ENCODE measurements around the gene WDR75.

Gene WDR75

DNA sequence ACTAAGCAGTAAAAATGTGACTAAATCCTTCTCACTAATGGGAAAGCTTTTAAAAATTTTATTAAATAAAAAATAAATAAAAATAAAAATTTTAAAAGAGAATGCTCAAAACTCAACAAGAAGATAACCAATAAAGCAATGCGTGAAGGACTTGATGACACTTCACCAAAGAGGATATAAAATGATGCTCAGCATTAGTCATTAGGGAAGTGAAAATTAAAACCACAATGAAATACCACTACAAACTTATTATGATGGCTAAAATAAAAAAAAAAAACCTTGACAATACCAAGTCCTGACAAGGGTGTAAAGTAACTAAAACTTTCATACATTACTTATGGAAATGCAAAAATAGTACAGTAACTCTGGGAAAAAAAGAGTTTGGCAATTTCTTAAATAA lies 3.3 kb upstream of the WDR75 start:
- Histone ChIP-seq H3K4me2 (peak overlapping the region in 3 of 11 experiments; percentile 9 to 46 (median 23); a peak in 3 of 22 replicates), H3K9ac (no peak overlapping the region), H3K36me3 (peaks cover 0 to 3% (median 0%) of the 10 kb centered on the region in 11 experiments; a peak in 2 of 22 replicates), H3K4me1 (peaks cover 14 to 35% (median 19%) of the 10 kb centered on the region in 10 experiments), H3K4me3 (no peak overlapping the region), H3K9me3 (replicated peaks in 1 of 11) (peaks cover 0 to 3% (median 0%) of the 10 kb centered on the region in 11 experiments; a peak in 4 of 22 replicates), H4K20me1 (peaks cover 0 to 6% (median 0%) of the 10 kb centered on the region in 11 experiments; a peak in 4 of 22 replicates), H3K27me3 (no peaks in the 10 kb centered on the region), H3K27ac (no peak overlapping the region)
- no peak for TF ChIP-seq Cebpa-rat (IDR thresholded peaks at IDR 0.05)

DNA sequence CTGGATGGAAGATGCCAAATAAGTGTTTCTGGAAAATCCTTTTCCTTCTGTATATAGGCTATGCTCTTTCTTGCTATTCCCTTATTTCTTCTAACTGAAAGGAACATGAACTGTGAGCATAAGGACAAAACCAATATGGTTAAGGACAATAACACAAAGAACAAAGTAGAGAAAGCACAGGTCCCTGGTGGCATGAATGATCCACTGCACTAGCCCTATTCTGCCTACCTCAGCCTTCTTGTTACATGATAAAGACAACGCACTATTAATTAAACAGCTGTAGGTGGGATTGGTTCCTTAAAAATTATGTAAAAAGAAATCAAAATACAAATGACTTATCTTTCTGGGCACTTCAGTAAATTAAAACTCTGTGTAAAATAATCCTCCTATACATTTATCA lies 1.9 kb upstream of the WDR75 start:
- H4K20me1 ChIP-seq, result peaks cover 0 to 20% (median 9%) of the 10 kb centered on the region in 11 experiments; a peak in 14 of 22 replicates
- no peak overlapping the region for H3K27ac ChIP-seq
- H3K9me3 ChIP-seq (replicated peaks in 1 of 11), result peaks cover 0 to 3% (median 0%) of the 10 kb centered on the region in 11 experiments; a peak in 4 of 22 replicates
- H3K4me3 ChIP-seq, result no peak overlapping the region
- no peak overlapping the region; a peak in 1 of 22 replicates for H3K9ac ChIP-seq
- no peak overlapping the region for H3K4me2 ChIP-seq
- no peak for TF ChIP-seq Cebpa-rat (IDR thresholded peaks at IDR 0.05)
- peaks cover 0 to 17% (median 7%) of the 10 kb centered on the region in 11 experiments; a peak in 10 of 22 replicates for H3K36me3 ChIP-seq
- H3K27me3 ChIP-seq, result no peaks in the 10 kb centered on the region
- peaks cover 26 to 49% (median 33%) of the 10 kb centered on the region in 10 experiments for H3K4me1 ChIP-seq

DNA sequence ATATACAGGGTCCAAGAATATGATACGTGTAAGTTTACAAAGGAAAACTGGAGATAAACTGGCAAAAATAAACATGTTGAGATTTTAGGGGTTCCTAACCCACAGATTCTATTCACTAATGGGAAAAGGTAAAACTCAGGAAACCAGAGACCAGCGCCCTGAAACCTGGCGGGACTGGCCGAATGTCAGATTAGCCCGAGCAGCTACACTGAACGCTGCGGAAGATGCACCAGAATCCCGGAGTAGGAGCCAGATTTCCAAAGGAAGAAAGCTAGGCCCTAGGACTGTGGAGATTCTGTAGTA lies 679 bp upstream of the WDR75 start:
- Histone ChIP-seq H3K27me3 (no peaks in the 10 kb centered on the region), H3K4me2 (peak overlapping the region; percentile 65 to 84 (median 74)), H3K9me3 (replicated peaks in 1 of 11) (no peaks in the 10 kb centered on the region; a peak in 3 of 22 replicates), H3K4me3 (peak overlapping the region; percentile 82 to 98 (median 89)), H3K9ac (peak overlapping the region; percentile 86 to 96 (median 93)), H4K20me1 (peaks cover 0 to 33% (median 21%) of the 10 kb centered on the region in 11 experiments; a peak in 16 of 22 replicates), H3K27ac (peak overlapping the region; percentile 72 to 96 (median 90)), H3K36me3 (peaks cover 0 to 30% (median 19%) of the 10 kb centered on the region in 11 experiments; a peak in 18 of 22 replicates), H3K4me1 (peaks cover 26 to 56% (median 35%) of the 10 kb centered on the region in 10 experiments)
- TF ChIP-seq Cebpa-rat (IDR thresholded peaks at IDR 0.05), result no peak

DNA sequence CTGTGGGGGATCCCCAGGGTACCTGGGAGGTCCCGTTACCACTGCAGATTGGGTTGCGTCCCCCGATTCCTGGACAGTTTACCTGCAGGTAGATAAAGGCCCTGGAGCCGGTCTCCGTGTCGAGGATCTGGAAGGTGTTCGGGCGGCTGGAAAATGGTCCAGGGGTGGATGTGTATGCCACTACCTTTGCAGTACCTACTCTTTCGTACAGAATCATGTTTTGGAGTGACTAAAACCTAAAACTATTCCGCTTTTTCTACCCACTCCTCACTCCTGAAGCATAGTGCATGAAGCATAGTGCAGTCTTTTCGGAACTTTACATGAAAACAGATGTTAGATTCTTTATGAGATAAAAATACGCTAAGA lies 418 bp downstream of the WDR75 start:
- H3K4me3 ChIP-seq, result peak overlapping the region; percentile 82 to 98 (median 89)
- peak overlapping the region; percentile 81 to 98 (median 87) for H3K4me2 ChIP-seq
- no peaks in the 10 kb centered on the region for H3K9me3 ChIP-seq (replicated peaks in 1 of 11)
- H3K27ac ChIP-seq, result peak overlapping the region; percentile 72 to 96 (median 90)
- H3K9ac ChIP-seq, result peak overlapping the region; percentile 86 to 96 (median 93)
- H3K4me1 ChIP-seq, result peaks cover 26 to 56% (median 35%) of the 10 kb centered on the region in 10 experiments
- no peak for TF ChIP-seq Cebpa-rat (IDR thresholded peaks at IDR 0.05)
- peaks cover 3 to 44% (median 32%) of the 10 kb centered on the region in 11 experiments; a peak in 19 of 22 replicates for H4K20me1 ChIP-seq
- no peaks in the 10 kb centered on the region for H3K27me3 ChIP-seq
- H3K36me3 ChIP-seq, result peaks cover 6 to 41% (median 30%) of the 10 kb centered on the region in 11 experiments; a peak in 21 of 22 replicates

DNA sequence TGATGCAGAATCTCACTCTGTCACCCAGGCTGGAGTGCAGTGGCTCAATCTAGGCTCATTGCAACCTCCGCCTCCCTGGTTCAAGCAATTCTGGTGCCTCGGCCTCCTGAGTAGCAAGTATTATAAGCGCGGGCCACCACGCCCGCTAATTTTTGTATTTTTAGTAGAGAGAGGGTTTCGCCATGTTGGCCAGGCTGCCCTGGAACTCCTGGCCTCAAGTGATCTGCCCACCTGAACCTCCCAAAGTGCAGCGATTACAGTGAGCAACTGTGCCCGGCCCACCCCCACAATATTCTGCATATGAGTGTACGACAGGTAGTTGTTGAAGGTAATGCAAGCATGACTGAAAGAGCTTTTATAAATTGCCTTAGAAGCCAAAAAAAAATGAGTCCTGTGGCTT lies 1.2 kb downstream of the WDR75 start:
- H3K4me2 ChIP-seq, result peak overlapping the region; percentile 81 to 98 (median 87)
- peak overlapping the region in 7 of 11 experiments; percentile 84 to 96 (median 92); a peak in 12 of 22 replicates for H3K27ac ChIP-seq
- H3K27me3 ChIP-seq, result no peaks in the 10 kb centered on the region
- H3K9ac ChIP-seq, result peak overlapping the region; percentile 86 to 96 (median 93); a peak in 21 of 22 replicates
- TF ChIP-seq Cebpa-rat (IDR thresholded peaks at IDR 0.05), result no peak
- H3K4me3 ChIP-seq, result peak overlapping the region; percentile 82 to 98 (median 89)
- peaks cover 3 to 51% (median 40%) of the 10 kb centered on the region in 11 experiments; a peak in 19 of 22 replicates for H4K20me1 ChIP-seq
- peaks cover 13 to 49% (median 37%) of the 10 kb centered on the region in 11 experiments; a peak in 21 of 22 replicates for H3K36me3 ChIP-seq
- H3K4me1 ChIP-seq, result peaks cover 26 to 52% (median 34%) of the 10 kb centered on the region in 10 experiments
- H3K9me3 ChIP-seq (replicated peaks in 1 of 11), result no peaks in the 10 kb centered on the region

DNA sequence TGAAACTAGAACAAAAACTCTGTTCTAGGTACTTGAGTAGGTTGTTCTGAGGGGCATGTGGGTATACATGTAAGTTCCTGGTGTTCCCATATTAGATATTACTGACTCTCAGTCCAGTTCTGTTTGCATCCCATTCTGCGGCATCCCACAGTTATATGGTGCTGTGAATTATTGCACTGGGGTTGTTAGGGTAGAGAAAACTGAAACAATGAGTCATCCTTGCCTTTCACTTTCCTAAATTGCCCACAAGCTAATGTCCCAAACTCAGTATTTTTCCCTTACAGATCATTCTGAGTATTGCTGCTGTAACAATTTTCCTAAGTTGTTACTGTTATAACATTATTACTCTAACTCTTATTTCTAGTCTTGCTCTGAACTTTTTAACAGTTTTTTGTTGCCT lies 3.0 kb downstream of the WDR75 start:
- peak overlapping the region in 8 of 11 experiments; percentile 19 to 98 (median 88); a peak in 13 of 22 replicates for H3K4me2 ChIP-seq
- no peak overlapping the region for H3K9ac ChIP-seq
- no peak overlapping the region for H3K4me3 ChIP-seq
- H3K36me3 ChIP-seq, result peaks cover 31 to 67% (median 56%) of the 10 kb centered on the region in 11 experiments
- H3K4me1 ChIP-seq, result peaks cover 26 to 39% (median 32%) of the 10 kb centered on the region in 10 experiments
- peaks cover 3 to 66% (median 42%) of the 10 kb centered on the region in 11 experiments; a peak in 19 of 22 replicates for H4K20me1 ChIP-seq
- no peaks in the 10 kb centered on the region for H3K9me3 ChIP-seq (replicated peaks in 1 of 11)
- H3K27ac ChIP-seq, result no peak overlapping the region
- TF ChIP-seq Cebpa-rat (IDR thresholded peaks at IDR 0.05), result no peak
- H3K27me3 ChIP-seq, result no peaks in the 10 kb centered on the region

DNA sequence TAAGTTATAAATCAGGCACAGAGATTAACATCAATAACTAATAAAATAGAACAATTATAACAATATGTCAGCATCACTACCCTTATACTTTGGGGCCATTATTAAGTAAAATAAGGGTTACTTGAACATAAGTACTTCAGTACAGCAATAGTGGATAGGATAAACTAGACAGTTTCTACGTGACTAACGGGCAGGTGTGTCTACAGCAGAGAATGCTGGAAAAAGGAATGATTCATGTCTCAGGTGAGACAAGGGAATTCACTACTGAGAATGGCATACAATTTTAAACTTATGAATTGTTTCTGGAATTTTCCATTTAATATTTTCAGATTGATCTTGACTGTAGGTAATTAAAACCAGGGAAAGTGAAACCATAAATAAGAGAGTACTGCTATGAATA lies 5.5 kb downstream of the WDR75 start:
- Histone ChIP-seq H3K36me3 (peaks cover 54 to 92% (median 80%) of the 10 kb centered on the region in 11 experiments), H4K20me1 (peaks cover 3 to 78% (median 50%) of the 10 kb centered on the region in 11 experiments; a peak in 19 of 22 replicates)
- TF ChIP-seq Cebpa-rat (IDR thresholded peaks at IDR 0.05), result no peak

DNA sequence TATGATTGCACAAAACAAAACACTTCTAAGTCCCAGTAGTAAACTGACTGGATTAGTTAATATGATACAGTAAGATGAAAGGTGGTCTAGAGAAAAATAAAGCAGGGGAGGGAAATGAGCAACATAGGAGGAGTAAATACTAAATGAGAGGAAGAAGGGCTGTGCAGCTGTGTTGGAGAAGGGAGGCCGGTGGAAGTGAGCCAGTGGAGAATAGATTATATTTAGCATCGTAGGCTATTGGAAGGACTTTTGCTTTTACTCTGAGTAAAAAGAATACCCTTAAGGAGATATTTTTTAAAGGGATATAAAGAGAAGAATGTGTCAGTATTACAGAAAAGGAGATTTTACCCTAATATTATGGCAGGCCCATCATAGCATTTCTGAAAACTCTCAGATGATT lies 12.7 kb downstream of the WDR75 start:
- TF ChIP-seq Cebpa-rat (IDR thresholded peaks at IDR 0.05), result no peak
- Histone ChIP-seq H3K9me3 (replicated peaks in 1 of 11) (no peaks in the 10 kb centered on the region), H3K9ac (no peak overlapping the region), H3K27ac (no peak overlapping the region), H3K4me1 (no peaks in the 10 kb centered on the region), H3K36me3 (peaks cover 94 to 100% (median 99%) of the 10 kb centered on the region in 11 experiments), H3K27me3 (no peaks in the 10 kb centered on the region), H3K4me3 (no peak overlapping the region), H4K20me1 (peaks cover 0 to 58% (median 16%) of the 10 kb centered on the region in 11 experiments; a peak in 10 of 22 replicates), H3K4me2 (no peak overlapping the region)

More for the DNA sequence above, 5.5 kb downstream of the WDR75 start:
- Histone ChIP-seq H3K27me3 (no peaks in the 10 kb centered on the region), H3K4me2 (no peak overlapping the region), H3K9ac (no peak overlapping the region), H3K4me3 (no peak overlapping the region), H3K9me3 (replicated peaks in 1 of 11) (no peaks in the 10 kb centered on the region), H3K27ac (no peak overlapping the region), H3K4me1 (peaks cover 19 to 31% (median 25%) of the 10 kb centered on the region in 10 experiments)

DNA sequence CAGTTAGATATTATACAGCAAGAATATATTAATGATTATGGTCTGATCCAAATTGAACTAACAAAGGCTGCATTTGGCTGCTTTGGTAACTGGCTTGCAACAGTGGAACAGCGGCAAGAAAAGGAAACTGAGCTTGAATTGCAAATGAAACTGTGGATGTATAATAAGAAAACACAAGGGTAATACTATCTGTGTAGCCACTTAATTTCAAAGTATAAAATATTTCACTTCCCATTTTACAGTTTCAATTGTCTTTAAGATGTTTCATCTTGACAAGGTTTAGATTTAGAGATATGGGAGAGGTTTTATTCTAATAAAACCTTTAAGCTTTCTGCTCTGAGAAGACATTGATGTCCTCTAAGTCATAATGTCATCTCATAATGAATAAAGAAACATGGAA lies 23.8 kb downstream of the WDR75 start:
- peaks cover 0 to 13% (median 0%) of the 10 kb centered on the region in 11 experiments; a peak in 4 of 22 replicates for H4K20me1 ChIP-seq
- H3K9me3 ChIP-seq (replicated peaks in 1 of 11), result no peaks in the 10 kb centered on the region
- no peak for TF ChIP-seq Cebpa-rat (IDR thresholded peaks at IDR 0.05)
- peak overlapping the region in 1 of 11 experiments; percentile 25; a peak in 1 of 22 replicates for H3K4me2 ChIP-seq
- peaks cover 89 to 100% (median 99%) of the 10 kb centered on the region in 11 experiments for H3K36me3 ChIP-seq
- H3K4me1 ChIP-seq, result peaks cover 0 to 36% (median 2%) of the 10 kb centered on the region in 10 experiments; a peak in 8 of 20 replicates
- H3K9ac ChIP-seq, result peak overlapping the region in 1 of 11 experiments; percentile 15; a peak in 2 of 22 replicates
- H3K4me3 ChIP-seq, result no peak overlapping the region
- no peaks in the 10 kb centered on the region for H3K27me3 ChIP-seq
- no peak overlapping the region for H3K27ac ChIP-seq

Data from BLaER1 treated with 17β-estradiol and CSF1 and Interleukin-3, amounts not matched to agents 10 nM and 100 nM (cell line).